ENCODE results near the gene FGF12.

The FGF12 gene

DNA sequence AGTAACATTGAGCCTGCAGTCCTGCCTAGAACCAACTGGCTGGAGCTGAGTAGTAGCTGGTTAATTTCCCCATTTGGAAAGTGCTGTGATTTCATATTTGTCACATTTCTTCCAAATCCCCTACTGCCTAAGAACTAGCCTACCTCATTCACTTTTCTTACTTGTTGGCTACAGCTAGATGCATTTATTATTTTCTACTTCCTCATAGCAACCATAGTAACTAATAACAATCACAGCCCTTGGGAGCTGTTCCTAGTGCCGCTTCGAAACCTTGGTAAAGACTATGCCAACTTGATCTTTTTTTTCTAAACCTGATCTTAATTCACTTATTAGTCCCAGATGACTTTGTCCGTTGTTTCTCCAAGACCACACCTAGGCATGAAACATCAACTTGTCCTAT lies 240.3 kb downstream of the FGF12 start:
- DNase-seq: no peak

DNA sequence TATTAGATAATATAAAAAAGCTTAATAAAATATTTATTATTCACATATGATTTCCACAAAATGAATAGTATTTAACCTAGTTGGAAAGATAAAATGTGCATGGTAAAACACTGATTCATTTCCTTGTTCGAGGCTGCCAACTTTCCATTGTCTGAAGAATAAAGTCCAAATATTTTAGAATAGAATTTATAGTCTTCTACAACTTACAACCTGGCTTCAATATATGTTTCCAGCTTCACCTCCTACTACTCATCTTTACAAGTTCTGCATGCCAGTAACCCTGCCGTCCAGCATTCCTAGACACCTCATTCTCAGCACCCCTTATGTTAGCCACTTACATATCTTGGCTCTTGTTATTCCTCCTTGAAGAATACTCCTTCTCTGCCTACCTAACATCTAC lies 244.5 kb downstream of the FGF12 start:
- DNase-seq: no peak

DNA sequence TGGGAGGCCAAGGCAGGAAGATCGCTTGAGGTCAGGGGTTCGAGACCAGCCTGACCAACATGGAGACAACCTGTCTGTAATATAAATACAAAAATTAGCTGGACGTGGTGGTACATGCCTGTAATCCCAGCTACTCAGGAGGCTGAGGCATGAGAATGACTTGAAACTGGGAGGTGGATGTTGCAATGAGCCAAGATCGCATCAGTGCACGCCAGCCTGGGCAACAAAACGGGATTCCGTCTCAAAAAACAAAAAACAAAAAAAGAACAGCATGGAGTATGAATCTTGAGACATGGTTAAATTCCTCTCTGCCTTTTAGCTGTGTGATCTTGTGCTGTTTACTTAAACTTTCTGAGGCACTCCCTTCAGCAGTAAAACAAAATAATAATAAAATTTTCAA lies 244.9 kb downstream of the FGF12 start:
- no peak for DNase-seq

DNA sequence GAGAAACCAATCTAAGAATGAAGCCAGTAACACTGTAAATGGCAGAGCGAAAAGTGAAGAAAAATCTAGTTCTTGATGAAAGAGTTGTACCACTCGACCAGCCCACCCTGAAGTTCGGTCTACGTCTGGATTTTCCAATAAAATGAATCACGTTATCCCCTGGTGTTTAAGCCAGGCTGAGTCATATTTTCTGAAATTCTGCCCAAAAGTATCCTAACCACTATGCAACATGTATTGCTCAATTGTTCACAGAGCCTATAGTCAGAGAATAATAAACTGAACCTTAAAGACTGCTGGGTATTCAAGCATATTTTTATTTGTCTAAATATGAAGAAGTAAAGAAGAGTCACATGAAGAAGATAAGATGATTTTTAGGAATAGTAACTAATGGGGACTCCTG lies 245.7 kb downstream of the FGF12 start:
- DNase-seq: no peak

DNA sequence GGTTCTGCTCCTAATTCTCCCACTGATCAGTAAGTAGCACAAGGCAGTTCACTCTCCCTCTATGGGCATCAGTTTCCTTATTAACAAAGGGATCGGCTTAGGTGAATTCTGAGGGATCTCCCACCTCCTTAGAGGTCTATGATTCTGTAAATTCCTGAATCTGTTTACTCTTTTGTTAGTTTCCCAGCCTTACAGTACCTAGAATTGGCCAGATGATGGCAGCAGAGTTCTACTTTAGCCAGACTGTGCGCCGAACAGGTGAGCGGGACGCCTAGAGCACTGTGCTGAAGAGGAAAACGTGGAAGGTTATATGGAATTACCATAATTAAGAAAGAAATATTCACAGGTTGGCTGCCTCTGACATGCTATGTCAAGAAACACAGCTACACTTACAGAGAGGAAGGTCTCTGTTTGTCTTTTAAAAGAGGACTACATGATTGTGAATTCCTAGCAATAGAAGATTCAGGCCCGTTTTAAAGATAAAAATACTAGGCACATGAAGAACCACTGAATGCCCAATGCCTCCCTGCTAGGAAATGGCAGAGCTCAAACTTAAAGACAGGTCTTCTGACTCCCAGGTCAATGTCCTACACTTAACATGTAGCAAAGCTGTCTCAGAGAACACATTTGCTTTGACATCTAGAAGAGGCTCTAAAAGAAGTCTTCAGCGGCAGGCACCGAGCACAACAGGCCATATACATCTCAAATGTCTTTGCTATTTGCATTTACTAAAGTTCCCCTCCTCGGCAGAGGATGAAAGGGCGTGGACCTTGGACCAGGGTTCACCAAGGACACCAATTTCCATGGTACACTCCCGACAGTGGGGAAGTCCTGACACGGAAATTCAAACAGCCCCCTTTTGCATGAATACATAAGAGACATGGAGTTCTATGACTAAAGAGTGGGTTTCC lies 259.9 kb downstream of the FGF12 start:
- DNase-seq: no peak

DNA sequence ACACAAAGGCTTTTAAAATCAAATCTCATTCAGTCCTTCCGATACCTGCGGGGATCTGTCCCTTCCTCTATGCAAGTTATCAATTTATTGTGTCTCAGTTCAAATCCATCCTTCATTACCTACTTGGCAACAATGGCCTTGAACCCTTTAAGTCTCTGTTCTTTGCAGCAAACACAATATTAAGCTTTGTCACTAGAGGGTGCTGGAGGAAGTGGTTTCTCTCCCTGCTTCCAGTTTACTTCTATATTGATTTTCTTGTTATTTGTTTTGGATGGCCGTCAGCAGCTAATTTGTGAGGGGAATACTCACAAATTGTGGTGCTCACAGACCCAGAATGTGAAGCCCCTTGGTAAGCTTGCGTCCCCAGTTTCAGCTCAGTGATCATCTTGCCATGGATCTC lies 278.3 kb downstream of the FGF12 start:
- DNase-seq: no peak

DNA sequence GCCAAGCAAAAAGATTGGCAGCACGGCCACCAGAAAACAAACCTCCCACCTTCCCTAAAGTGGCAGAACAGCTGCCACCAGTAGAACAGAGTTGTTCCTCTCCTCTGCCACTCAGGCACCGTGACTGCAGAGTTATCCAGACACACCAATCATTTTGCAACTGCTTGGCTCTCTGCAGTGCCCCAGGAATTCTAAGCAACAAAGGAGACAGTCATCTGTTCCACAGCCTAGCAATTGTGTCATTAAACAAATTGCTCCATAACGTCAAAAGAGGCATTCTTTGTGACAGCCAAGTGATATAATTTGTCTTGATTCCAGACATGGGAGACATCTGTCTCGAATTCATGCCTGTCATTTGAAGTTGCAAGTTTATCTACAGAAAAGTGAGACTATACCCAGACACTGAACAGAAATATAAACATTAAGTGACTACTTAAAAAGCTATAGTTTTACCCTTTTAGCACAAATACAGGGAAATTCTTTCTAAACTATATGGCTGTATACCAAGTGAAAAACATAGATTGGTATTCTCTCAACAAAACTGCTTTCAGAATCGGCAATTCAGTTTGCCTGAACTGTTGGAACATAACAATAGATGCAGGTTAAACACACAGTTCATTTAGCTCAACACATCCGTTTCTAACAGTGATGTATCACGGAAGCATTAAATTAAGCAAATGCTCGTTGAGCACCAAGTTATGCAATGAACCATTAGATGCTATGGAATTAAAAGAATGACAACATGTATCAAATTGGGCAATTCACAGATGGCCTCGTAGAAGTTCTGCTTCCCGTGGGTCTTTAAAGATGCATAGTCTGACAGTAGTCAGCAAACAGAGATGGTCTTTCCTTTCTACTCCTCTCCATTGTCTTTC lies 281.3 kb downstream of the FGF12 start:
- no peak for DNase-seq

DNA sequence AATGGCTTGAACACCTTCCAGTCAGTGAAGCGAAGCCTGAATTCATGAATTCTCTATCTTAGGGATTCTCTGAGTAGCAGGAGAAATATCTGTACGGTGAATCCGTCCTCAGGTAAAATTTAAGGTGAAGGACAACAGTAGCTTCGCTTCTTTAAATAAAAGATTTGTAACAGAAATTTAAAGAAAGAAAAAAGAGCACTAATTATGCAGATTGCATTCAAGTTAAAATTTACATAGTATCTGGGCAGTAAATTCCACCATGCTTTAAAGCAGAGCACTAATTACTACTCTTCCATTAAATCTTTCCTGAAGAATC lies 282.6 kb downstream of the FGF12 start:
- DNase-seq: no peak

DNA sequence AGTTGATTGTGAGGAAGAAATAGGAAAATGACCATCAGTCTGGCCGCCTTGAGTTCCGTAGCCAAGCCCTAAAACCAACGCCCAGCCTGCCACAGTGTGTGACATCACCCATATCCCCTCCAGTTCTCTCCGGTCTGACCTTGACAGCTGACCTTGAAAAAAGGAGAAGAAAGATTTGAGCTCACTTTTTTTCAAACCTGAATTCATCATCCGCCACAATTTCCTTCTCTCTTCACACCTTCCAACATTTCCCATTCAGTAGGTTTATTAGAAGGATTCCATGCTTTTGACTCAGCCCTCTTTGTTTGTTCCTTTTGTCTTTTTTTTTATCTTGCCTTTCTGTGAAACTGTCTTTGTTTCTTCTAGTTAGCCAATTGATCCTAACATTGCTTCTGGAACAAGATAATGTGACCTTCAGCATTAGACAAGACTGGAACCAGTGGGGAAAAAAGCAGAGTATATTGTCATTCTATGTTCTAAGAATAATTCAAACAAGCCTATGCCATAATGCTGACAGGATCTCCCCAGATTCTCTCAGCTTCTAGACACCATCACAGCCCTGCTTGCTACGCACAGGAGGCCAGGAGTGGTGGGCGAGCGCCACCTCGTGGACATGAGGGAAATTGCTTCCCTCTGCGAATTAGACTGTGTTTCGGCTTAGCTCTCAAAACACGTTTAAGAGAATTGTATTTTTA lies 283.1 kb downstream of the FGF12 start:
- DNase-seq: no peak

DNA sequence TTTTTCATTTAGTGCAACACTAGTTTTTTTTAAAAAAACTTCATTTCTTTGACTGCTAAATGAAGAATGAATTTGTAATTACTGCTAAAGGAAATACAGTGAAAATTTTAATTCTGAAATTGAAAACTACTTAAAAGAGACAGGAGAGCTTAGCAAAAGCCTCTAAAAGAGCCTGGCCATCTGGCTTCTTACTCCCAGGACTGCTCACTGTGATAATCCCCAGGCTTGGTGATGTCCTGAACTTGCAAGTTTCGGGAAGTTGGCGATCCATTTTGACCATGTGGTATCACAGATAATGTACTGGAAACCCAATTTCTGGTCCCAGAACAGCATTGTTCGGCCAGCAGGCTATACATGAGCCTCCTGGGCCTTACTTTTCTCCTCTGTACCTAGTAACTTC lies 292.1 kb downstream of the FGF12 start:
- DNase-seq: no peak

DNA sequence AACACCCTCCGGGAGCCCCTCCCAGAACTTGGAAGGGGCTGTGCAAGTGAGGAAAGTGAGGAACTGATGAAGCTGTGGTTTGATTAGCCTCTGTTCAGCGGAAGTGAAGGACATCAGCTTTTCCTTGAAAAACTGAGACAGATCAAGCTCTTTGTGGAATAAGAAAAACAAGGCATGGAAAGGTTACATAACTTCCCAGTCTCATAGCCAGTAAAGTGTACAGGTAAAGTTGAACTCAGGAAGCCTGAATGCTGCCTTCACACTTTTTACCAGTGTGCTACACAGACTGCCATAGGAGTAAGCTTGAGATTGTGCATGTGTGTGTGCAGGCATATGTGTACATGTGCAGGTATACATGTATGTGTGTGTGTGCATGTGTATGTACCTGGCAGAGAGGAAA lies 293.2 kb downstream of the FGF12 start:
- no peak for DNase-seq

DNA sequence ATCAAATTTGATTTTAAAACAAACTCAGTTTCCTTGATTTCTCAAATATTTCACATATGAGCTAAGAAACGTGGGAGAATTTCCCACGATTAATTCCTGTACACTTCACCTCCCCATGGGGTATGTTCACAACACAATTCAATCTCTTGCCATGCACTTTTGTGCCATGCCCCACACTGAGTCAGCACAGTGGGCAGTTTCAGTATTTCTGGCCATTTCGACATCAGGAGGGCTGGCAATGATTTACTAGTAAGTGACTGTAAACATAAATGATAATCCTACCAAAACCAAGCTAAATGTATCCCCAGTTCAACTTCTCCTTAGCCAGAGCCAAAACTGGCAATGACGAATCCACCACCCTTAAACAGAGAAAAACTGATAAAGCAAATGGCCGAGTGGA lies 293.6 kb downstream of the FGF12 start:
- DNase-seq: no peak

DNA sequence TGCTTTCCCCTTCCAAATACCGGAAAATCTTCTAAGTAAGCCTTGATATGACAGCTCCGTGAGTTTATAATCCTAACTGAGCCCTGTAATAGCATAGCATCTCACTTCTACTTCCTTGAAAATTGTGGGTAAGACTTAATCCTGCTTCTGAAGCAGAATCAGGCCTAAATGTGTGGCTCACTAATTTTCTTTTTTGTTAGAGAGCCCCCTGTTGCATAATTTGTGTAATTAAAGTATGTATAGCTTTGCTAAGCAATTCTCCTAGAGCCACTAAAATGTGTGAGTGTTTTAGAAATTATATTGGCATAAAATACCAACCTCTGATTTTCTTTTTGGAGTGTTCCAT lies 304.4 kb downstream of the FGF12 start:
- no peak for DNase-seq

DNA sequence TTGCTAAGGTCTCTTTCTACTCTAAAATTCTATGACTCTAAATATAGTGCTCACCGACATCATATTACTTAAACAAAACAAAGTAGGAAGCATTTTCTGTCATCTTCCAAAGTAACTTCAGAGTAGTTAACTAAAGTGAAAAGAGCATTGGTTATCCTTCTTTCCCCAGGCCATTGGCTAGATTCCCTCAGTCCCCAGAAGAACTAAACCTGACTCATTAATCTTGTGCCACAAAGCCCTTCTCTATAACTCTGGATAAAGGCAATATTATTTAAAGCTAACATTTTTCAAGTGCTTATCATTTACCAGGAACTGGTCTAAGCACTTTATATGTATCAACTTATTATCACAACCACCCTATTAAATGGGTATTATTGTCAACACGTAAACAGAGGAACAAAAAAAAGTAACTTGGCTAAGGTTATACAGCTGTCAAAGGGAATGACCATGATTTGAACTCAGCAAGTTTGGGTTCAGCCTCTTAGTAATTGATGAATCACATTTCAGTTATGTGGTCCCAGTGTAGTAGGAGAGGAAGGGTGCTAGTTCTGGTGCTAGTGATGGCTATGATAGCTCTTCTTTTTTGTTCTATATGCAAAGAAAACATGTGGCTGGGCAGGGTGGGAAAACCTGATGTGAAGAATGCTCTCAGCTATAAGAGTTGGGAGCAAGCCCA lies 304.9 kb downstream of the FGF12 start:
- DNase-seq: no peak

DNA sequence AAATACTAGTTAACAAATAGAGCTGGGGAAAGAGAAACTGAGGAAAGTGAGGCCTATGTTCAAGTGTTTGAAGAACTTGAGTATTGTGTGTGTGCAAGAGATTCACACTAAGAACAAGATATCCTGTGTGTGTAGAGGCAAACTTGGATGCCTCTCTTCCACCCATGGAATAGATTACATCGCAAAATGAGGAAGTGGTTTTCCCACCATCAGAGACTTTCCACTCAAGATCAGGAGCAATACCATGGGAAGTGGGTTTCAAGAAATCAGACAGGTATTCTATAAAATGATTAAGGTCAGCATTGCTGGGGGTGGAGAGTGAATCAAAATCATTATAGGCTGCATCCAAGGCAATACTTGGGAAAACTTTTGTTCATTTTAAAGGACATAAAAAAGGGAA lies 308.0 kb downstream of the FGF12 start:
- no peak for DNase-seq

DNA sequence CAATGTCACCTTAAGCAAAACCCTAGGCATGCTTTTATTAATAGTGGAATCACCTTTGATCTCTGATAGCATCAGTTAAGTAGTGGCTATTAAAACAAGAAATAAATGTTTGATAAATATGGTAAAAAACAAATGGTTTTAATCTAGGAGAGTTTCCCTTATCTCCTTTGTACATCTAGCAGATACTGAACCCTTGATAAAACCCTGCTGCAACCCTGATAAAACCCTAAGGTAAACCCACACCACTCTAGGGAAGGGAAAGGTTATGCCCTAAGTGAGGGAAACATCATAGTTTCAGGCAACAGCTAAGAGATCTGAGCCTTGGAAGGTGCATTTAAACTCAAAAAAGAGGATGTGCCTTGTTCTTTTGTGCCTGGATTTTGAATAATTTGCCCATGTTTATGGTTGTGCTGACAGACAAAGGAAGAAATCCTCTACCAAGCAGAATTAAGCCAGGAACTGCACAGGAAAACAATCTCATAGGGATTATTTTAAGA lies 309.7 kb downstream of the FGF12 start:
- DNase-seq: no peak

DNA sequence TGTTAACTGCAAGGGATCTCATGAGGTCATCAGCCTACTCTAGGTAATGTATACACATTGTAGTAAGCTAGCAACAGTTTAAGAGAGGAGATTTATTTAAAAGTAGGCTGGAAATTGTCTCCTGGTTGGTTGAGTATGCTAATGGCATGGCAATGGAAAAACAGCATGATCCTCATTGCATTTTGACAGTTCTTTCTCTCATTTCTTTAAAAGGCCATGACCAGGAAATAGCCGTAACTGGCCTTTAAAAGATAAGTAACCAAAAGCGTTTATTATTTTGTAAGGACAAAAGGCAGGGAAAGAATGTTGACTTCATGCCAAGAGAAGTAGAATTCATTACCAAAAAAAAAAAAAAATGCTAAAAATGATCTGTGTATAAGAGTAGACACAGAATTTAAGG lies 310.3 kb downstream of the FGF12 start:
- no peak for DNase-seq

DNA sequence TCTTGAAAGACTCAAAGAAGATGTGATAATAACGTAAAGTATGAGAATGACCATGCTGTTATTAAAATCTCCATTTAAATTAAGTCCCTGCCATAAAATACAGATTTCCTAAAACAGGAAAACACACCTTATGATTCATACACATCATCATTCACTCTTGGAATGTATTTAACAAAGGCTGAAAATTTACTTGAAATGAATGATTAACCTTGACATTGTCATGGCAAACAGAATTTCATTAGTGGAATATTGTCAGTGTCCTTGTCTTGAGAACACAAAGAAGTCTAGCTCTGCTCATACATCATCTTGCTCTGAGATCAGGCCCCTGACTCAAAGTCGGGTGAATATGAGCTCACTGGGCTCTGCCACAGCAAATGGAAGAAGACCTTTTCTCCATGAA lies 313.9 kb downstream of the FGF12 start:
- no peak for DNase-seq

DNA sequence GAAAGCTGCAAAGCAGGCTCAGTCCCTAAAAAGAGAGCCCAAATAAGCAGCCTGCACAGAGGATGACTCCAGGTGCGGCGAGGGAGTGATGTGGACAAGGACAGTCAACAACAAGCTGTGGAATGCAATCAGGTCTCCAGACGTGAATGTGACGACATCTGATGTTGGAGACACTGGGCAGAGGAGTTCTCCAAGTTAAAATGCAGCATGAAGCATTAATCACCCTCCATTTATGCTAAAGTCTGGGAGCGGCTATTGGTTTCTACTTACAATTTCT lies 316.7 kb downstream of the FGF12 start:
- DNase-seq: no peak

DNA sequence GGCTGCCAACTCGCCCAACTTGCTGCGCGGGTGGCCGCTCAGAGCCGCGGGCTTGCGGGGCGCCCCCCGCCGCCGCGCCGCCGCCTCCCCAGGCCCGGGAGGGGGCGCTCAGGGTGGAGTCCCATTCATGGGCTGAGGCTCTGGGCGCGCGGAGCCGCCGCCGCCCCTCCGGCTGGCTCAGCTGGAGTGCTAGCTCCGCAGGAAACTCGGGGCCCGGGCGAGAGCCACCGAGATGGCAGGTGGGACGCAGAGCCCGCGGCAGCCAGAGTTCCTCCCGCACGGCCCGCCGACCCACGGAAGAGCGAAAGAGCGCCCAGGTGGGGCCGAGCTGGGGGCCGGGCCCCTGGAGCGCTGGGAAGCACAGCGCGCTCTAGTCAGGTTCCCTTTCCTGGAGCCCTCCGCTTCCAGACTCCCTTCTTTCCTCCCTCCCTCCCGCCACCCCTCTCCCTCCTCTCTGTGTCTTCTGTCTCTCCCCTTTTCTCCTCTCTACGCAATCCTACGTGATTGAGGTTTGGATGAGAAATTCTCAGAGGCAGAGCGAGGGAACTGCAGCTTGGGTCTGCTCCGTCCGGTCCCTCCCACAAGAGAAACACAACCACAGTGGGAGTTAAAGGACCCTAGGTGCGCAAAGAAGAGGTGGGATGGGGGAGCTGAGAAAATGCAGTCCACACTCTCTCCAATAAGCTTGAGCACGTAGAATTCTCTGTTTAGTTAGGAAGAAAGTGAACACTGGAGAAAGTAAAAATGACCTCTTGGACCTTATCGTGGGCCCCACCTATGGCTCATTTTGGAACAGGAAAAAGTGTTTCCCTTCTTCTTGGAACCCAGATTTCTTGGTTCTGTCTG lies 317.3 kb downstream of the FGF12 start:
- DNase-seq: no peak

DNA sequence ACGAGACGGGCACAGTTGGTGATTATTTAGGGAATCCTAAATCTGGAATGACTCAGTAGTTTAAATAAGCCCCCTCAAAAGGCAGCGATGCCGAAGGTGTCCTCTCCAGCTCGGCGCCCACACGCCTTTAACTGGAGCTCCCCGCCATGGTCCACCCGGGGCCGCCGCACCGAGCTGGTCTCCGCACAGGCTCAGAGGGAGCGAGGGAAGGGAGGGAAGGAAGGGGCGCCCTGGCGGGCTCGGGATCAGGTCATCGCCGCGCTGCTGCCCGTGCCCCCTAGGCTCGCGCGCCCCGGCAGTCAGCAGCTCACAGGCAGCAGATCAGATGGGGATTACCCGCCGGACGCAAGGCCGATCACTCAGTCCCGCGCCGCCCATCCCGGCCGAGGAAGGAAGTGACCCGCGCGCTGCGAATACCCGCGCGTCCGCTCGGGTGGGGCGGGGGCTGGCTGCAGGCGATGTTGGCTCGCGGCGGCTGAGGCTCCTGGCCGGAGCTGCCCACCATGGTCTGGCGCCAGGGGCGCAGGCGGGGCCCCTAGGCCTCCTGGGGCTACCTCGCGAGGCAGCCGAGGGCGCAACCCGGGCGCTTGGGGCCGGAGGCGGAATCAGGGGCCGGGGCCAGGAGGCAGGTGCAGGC lies 318.0 kb downstream of the FGF12 start:
- DNase-seq: no peak

DNA sequence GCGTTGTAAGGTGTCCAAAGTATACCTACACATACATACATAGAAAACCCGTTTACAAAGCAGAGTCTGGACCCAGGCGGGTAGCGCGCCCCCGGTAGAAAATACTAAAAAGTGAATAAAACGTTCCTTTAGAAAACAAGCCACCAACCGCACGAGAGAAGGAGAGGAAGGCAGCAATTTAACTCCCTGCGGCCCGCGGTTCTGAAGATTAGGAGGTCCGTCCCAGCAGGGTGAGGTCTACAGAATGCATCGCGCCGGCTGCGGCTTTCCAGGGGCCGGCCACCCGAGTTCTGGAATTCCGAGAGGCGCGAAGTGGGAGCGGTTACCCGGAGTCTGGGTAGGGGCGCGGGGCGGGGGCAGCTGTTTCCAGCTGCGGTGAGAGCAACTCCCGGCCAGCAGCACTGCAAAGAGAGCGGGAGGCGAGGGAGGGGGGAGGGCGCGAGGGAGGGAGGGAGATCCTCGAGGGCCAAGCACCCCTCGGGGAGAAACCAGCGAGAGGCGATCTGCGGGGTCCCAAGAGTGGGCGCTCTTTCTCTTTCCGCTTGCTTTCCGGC lies 318.6 kb downstream of the FGF12 start:
- DNase-seq: no peak
